ENCODE data around the gene MICAL1.

Gene MICAL1

GRCh38 chr6:109436041-109436440 is 19.5 kb downstream of the MICAL1 start:
- DNase-seq (ENCODE audit: low read depth in 2 of 2) = no peak

- DNase-seq (ENCODE audit: low read depth in 2 of 2) = no peak
Observed at GRCh38 chr6:109434456-109434855, 21.1 kb downstream of the MICAL1 start.

GRCh38 chr6:109429496-109429895 is 26.1 kb downstream of the MICAL1 start:
- DNase-seq (ENCODE audit: low read depth in 2 of 2) = no peak

- DNase-seq (ENCODE audit: low read depth in 2 of 2) = no peak
Observed at GRCh38 chr6:109428889-109429477, 26.6 kb downstream of the MICAL1 start.

- no peak for DNase-seq (ENCODE audit: low read depth in 2 of 2)
Observed at GRCh38 chr6:109424946-109425345, 30.6 kb downstream of the MICAL1 start.

- no peak for DNase-seq (ENCODE audit: low read depth in 2 of 2)
Observed at GRCh38 chr6:109421184-109421583, 34.4 kb downstream of the MICAL1 start.

GRCh38 chr6:109420751-109421150 is 34.8 kb downstream of the MICAL1 start:
- DNase-seq (ENCODE audit: low read depth in 2 of 2) = no peak

- no peak for DNase-seq (ENCODE audit: low read depth in 2 of 2)
Observed at GRCh38 chr6:109417646-109418045, 37.9 kb downstream of the MICAL1 start.

- DNase-seq (ENCODE audit: low read depth in 2 of 2) = no peak
Observed at GRCh38 chr6:109411034-109411433, 44.5 kb downstream of the MICAL1 start.

GRCh38 chr6:109406196-109406595 is 49.4 kb downstream of the MICAL1 start:
- DNase-seq (ENCODE audit: low read depth in 2 of 2) = no peak

GRCh38 chr6:109397020-109397419 is 58.6 kb downstream of the MICAL1 start:
- DNase-seq (ENCODE audit: low read depth in 2 of 2) = no peak

GRCh38 chr6:109396046-109396718 is 59.4 kb downstream of the MICAL1 start:
- no peak for DNase-seq (ENCODE audit: low read depth in 2 of 2)
